HEK293 (cell line): ENCODE measurements around the gene RIOK1.

ENCODE experiments used
- CTCF ChIA-PET: fragments of 350-600 bp; formaldehyde crosslinking; extraction: SDS; loops from one replicate; lab custom pipeline; 2021; ENCODE audit warnings: antibody characterized with exemption; lab: Yijun Ruan, JAX
- POLR2A ChIA-PET: fragments of 300-600 bp; formaldehyde crosslinking; extraction: SDS; loops from one replicate; lab custom pipeline; 2020; ENCODE audit warnings: antibody characterized with exemption, inconsistent platforms; lab: Yijun Ruan, JAX
- H3K27ac ChIP-seq: fragments of 200-500 bp; sonication (Bioruptor generic); 2 replicates; pipeline ENCODE4 v1.5.1; 2014; ENCODE audit warnings: low read depth, low read length, control low read depth, inconsistent platforms; ENCODE audit errors: extremely low read depth
- H3K36me3 ChIP-seq, 2 experiments: fragments of 200-500 bp in 1 of 2; sonication (Bioruptor generic) in 1 of 2; 1 replicate in 1 of 2; 2 replicates in 1 of 2; pipeline ENCODE4 v1.5.1; 2014 to 2017; ENCODE audit warnings: inconsistent platforms in 2 of 2, low read length in 2 of 2; ENCODE audit not compliant: control insufficient read depth in 2 of 2, insufficient read depth in 1 of 2
- H3K4me1 ChIP-seq: fragments of 200-500 bp; sonication (Bioruptor generic); 2 replicates; pipeline ENCODE4 v1.5.1; 2014; ENCODE audit warnings: mild to moderate bottlenecking, low read length, inconsistent platforms; ENCODE audit not compliant: control insufficient read depth, insufficient read depth
- H3K4me3 ChIP-seq: 2 replicates; pipeline ENCODE4 v1.5.1; 2011; ENCODE audit warnings: low read depth, mild to moderate bottlenecking, control low read depth, low read length, moderate library complexity
- H3K9me3 ChIP-seq: fragments of 200-500 bp; sonication (Bioruptor generic); 2 replicates; pipeline ENCODE4 v1.5.1; 2014; ENCODE audit warnings: low read depth, low read length, inconsistent platforms; ENCODE audit not compliant: control insufficient read depth, insufficient read depth
- GLI4 ChIP-seq: fragments of 450-650 bp; formaldehyde crosslinking; IDR thresholded peaks from 2 replicates; pipeline ENCODE4 v1.5.1; 2016; ENCODE audit warnings: missing biosample characterization, missing genetic modification characterization
- HOXA7 ChIP-seq: sonication (generic); formaldehyde crosslinking; IDR thresholded peaks from 2 replicates; pipeline ENCODE4 v1.8.1; 2022; ENCODE audit warnings: missing genetic modification reagents, borderline replicate concordance
- KLF16 ChIP-seq: fragments of 450-650 bp; formaldehyde crosslinking; IDR thresholded peaks from 2 replicates; pipeline ENCODE4 v1.5.1; 2017; ENCODE audit warnings: missing biosample characterization, missing genetic modification characterization
- MEIS1 ChIP-seq: sonication (generic); formaldehyde crosslinking; IDR thresholded peaks from 2 replicates; pipeline ENCODE4 v1.8.1; 2022; ENCODE audit warnings: missing genetic modification reagents, mild to moderate bottlenecking, borderline replicate concordance
- TRIM28 ChIP-seq: IDR thresholded peaks from 2 replicates; pipeline ENCODE4 v1.6.1; 2011; ENCODE audit warnings: low read length, control low read depth, borderline replicate concordance
- ZBTB1 ChIP-seq: fragments of 450-650 bp; formaldehyde crosslinking; IDR thresholded peaks from 2 replicates; pipeline ENCODE4 v1.5.1; 2016; ENCODE audit warnings: missing biosample characterization, missing genetic modification characterization
- ZBTB21 ChIP-seq: fragments of 450-650 bp; formaldehyde crosslinking; IDR thresholded peaks from 2 replicates; pipeline ENCODE4 v1.5.1; 2017; ENCODE audit warnings: missing biosample characterization, missing genetic modification characterization
- ZBTB26 ChIP-seq: fragments of 450-650 bp; formaldehyde crosslinking; optimal IDR thresholded peaks from 2 replicates; pipeline ENCODE3; 2016; ENCODE audit warnings: missing biosample characterization, mild to moderate bottlenecking, missing genetic modification characterization
- ZEB2 ChIP-seq: fragments of 450-650 bp; formaldehyde crosslinking; IDR thresholded peaks from 2 replicates; pipeline ENCODE4 v1.5.1; 2016; ENCODE audit warnings: missing biosample characterization, missing genetic modification characterization
- ZIC2 ChIP-seq: fragments of 450-650 bp; formaldehyde crosslinking; IDR thresholded peaks from 2 replicates; pipeline ENCODE4 v1.5.1; 2016; ENCODE audit warnings: missing biosample characterization, missing genetic modification characterization
- ZNF121 ChIP-seq: fragments of 450-650 bp; formaldehyde crosslinking; IDR thresholded peaks from 2 replicates; pipeline ENCODE4 v1.5.1; 2016; ENCODE audit warnings: missing biosample characterization, missing genetic modification characterization
- ZNF248 ChIP-seq: fragments of 450-650 bp; formaldehyde crosslinking; IDR thresholded peaks from 2 replicates; pipeline ENCODE4 v1.5.1; 2017; ENCODE audit warnings: missing biosample characterization, missing genetic modification characterization
- ZNF292 ChIP-seq: fragments of 450-650 bp; formaldehyde crosslinking; IDR thresholded peaks from 2 replicates; pipeline ENCODE4 v1.5.1; 2016; ENCODE audit warnings: low read depth, missing biosample characterization, missing genetic modification characterization, borderline replicate concordance
- ZNF366 ChIP-seq: fragments of 450-650 bp; formaldehyde crosslinking; conservative IDR thresholded peaks from 2 replicates; pipeline ENCODE4 v1.5.1; 2016; ENCODE audit warnings: missing biosample characterization, missing genetic modification characterization
- ZNF37A ChIP-seq: fragments of 450-650 bp; IDR thresholded peaks from 2 replicates; pipeline ENCODE4 v1.5.1; 2018; ENCODE audit warnings: missing biosample characterization, missing genetic modification characterization
- ZNF426 ChIP-seq: fragments of 450-650 bp; formaldehyde crosslinking; IDR thresholded peaks from 2 replicates; pipeline ENCODE4 v1.5.1; 2017; ENCODE audit warnings: missing biosample characterization, missing genetic modification characterization, mild to moderate bottlenecking, inconsistent platforms, moderate library complexity
- ZNF433 ChIP-seq: fragments of 450-650 bp; formaldehyde crosslinking; IDR thresholded peaks from 2 replicates; pipeline ENCODE4 v1.5.1; 2016; ENCODE audit warnings: missing biosample characterization, missing genetic modification characterization, low read depth
- ZNF473 ChIP-seq: fragments of 450-650 bp; formaldehyde crosslinking; IDR thresholded peaks from 2 replicates; pipeline ENCODE4 v1.5.1; 2017; ENCODE audit warnings: missing biosample characterization, missing genetic modification characterization
- ZNF510 ChIP-seq: fragments of 450-650 bp; formaldehyde crosslinking; IDR thresholded peaks from 2 replicates; pipeline ENCODE4 v1.5.1; 2018; ENCODE audit warnings: mild to moderate bottlenecking, missing genetic modification characterization, missing biosample characterization; ENCODE audit not compliant: insufficient replicate concordance
- ZNF514 ChIP-seq: fragments of 450-650 bp; formaldehyde crosslinking; IDR thresholded peaks from 2 replicates; pipeline ENCODE4 v1.5.1; 2016; ENCODE audit warnings: missing biosample characterization, missing genetic modification characterization
- ZNF555 ChIP-seq: fragments of 450-650 bp; formaldehyde crosslinking; conservative IDR thresholded peaks from 2 replicates; pipeline ENCODE4 v1.5.1; 2017; ENCODE audit warnings: missing biosample characterization, mild to moderate bottlenecking, missing genetic modification characterization, inconsistent platforms
- ZNF596 ChIP-seq: fragments of 450-650 bp; IDR thresholded peaks from 2 replicates; pipeline ENCODE4 v1.5.0; 2018; ENCODE audit warnings: missing biosample characterization, mild to moderate bottlenecking, missing genetic modification characterization, moderate library complexity
- ZNF600 ChIP-seq: fragments of 450-650 bp; formaldehyde crosslinking; IDR thresholded peaks from 2 replicates; pipeline ENCODE4 v1.5.1; 2016; ENCODE audit warnings: missing biosample characterization, missing genetic modification characterization
- ZNF843 ChIP-seq: fragments of 450-650 bp; formaldehyde crosslinking; IDR thresholded peaks from 2 replicates; pipeline ENCODE4 v1.5.1; 2016; ENCODE audit warnings: missing biosample characterization, missing genetic modification characterization
- ZSCAN5A ChIP-seq: fragments of 450-650 bp; formaldehyde crosslinking; IDR thresholded peaks from 2 replicates; pipeline ENCODE4 v1.5.1; 2016; ENCODE audit warnings: missing biosample characterization, missing genetic modification characterization
- TF ChIP-seq, protein P1 (sequence below): fragments of 450-650 bp; formaldehyde crosslinking; IDR thresholded peaks from 2 replicates; pipeline ENCODE4 v1.5.1; 2016; ENCODE audit warnings: missing biosample characterization, missing genetic modification characterization
- TF ChIP-seq, protein P2 (sequence below): fragments of 450-650 bp; formaldehyde crosslinking; IDR thresholded peaks from 2 replicates; pipeline ENCODE4 v1.5.1; 2017; ENCODE audit warnings: missing biosample characterization, missing genetic modification characterization
- TF ChIP-seq, protein P3 (sequence below): fragments of 450-650 bp; formaldehyde crosslinking; IDR thresholded peaks from 2 replicates; pipeline ENCODE4 v1.5.1; 2016; ENCODE audit warnings: missing biosample characterization, missing genetic modification characterization

RIOK1 gene

GRCh38 chr6:7401075-7401474 is 11.5 kb downstream of the RIOK1 start:
- CTCF ChIA-PET = interaction anchor here (0.8 kb wide), 1 partner anchor 214 kb away, joined by 3 read pairs; no protein-coding TSS in a partner anchor
- Histone ChIP-seq H3K27ac (no peak overlapping the region), H3K4me1 (no peaks in the 10 kb centered on the region), H3K4me3 (no peak overlapping the region), H3K9me3 (no peaks in the 10 kb centered on the region), H3K36me3 (peaks cover 72 to 93% of the 10 kb centered on the region in 2 experiments)
- no peak for TF ChIP-seq KLF16 (tag by site-specific recombination)
- no peak for TF ChIP-seq ZNF248
- TF ChIP-seq ZNF510 (tag by site-specific recombination) = no peak
- TF ChIP-seq ZNF121 (tag by site-specific recombination) = no peak
- no peak for TF ChIP-seq ZNF292 (tag by site-specific recombination)
- TF ChIP-seq ZNF366 (tag by site-specific recombination) = no peak
- TF ChIP-seq ZBTB1 = no peak
- TF ChIP-seq, protein P1, sequence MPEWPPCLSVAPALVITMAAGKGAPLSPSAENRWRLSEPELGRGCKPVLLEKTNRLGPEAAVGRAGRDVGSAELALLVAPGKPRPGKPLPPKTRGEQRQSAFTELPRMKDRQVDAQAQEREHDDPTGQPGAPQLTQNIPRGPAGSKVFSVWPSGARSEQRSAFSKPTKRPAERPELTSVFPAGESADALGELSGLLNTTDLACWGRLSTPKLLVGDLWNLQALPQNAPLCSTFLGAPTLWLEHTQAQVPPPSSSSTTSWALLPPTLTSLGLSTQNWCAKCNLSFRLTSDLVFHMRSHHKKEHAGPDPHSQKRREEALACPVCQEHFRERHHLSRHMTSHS (tag by site-specific recombination) = no peak
- TF ChIP-seq ZSCAN5A (tag by site-specific recombination) = no peak
- TF ChIP-seq, protein P2, sequence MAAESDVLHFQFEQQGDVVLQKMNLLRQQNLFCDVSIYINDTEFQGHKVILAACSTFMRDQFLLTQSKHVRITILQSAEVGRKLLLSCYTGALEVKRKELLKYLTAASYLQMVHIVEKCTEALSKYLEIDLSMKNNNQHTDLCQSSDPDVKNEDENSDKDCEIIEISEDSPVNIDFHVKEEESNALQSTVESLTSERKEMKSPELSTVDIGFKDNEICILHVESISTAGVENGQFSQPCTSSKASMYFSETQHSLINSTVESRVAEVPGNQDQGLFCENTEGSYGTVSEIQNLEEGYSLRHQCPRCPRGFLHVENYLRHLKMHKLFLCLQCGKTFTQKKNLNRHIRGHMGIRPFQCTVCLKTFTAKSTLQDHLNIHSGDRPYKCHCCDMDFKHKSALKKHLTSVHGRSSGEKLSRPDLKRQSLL = no peak
- no peak for TF ChIP-seq ZBTB26 (tag by site-specific recombination)
- no peak for TF ChIP-seq ZNF600 (tag by site-specific recombination)
- no peak for TF ChIP-seq ZEB2 (tag by site-specific recombination)
- TF ChIP-seq ZNF555 (tag by site-specific recombination) = no peak
- TF ChIP-seq, all 188 proteins: peak for 0
- POLR2A ChIA-PET = interaction anchor here (1.0 to 1.2 kb wide), 2 partner anchors 12 to 189 kb away, joined by 4 to 6 read pairs; partner anchors contain the start of genes CAGE1, RIOK1 and SNRNP48

DNA sequence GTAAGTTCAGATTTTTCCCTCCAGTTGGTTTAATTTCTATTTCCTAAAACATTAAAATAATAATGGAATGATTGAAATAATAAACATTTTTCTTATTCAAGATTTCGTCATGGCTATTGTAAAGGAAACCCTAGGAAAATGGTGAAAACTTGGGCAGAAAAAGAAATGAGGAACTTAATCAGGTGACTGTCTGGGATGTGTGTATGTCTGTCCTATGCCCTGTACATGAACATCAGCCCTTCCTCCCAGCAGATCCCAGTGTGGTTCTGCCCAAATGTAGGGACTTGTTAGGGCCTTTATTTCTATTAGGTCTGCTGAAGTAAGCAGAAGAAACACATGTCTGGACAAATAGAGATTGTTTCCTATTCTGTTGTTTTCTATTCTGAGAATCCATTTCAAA is 13.1 kb downstream of the RIOK1 start:
- H3K4me3 ChIP-seq = no peak overlapping the region
- no peaks in the 10 kb centered on the region for H3K9me3 ChIP-seq
- ChIA-PET CTCF (no interaction called here), POLR2A (no interaction called here)
- no peaks in the 10 kb centered on the region for H3K4me1 ChIP-seq
- peaks cover 75 to 96% of the 10 kb centered on the region in 2 experiments for H3K36me3 ChIP-seq
- no peak overlapping the region for H3K27ac ChIP-seq
- no peak for TF ChIP-seq ZNF514 (tag by site-specific recombination)
- no peak for TF ChIP-seq ZNF843
- no peak for TF ChIP-seq ZIC2 (tag by site-specific recombination)
- no peak for TF ChIP-seq ZNF121 (tag by site-specific recombination)
- no peak for TF ChIP-seq ZNF426 (tag by site-specific recombination)
- TF ChIP-seq ZNF473 (tag by site-specific recombination) = no peak
- TF ChIP-seq, protein P3, sequence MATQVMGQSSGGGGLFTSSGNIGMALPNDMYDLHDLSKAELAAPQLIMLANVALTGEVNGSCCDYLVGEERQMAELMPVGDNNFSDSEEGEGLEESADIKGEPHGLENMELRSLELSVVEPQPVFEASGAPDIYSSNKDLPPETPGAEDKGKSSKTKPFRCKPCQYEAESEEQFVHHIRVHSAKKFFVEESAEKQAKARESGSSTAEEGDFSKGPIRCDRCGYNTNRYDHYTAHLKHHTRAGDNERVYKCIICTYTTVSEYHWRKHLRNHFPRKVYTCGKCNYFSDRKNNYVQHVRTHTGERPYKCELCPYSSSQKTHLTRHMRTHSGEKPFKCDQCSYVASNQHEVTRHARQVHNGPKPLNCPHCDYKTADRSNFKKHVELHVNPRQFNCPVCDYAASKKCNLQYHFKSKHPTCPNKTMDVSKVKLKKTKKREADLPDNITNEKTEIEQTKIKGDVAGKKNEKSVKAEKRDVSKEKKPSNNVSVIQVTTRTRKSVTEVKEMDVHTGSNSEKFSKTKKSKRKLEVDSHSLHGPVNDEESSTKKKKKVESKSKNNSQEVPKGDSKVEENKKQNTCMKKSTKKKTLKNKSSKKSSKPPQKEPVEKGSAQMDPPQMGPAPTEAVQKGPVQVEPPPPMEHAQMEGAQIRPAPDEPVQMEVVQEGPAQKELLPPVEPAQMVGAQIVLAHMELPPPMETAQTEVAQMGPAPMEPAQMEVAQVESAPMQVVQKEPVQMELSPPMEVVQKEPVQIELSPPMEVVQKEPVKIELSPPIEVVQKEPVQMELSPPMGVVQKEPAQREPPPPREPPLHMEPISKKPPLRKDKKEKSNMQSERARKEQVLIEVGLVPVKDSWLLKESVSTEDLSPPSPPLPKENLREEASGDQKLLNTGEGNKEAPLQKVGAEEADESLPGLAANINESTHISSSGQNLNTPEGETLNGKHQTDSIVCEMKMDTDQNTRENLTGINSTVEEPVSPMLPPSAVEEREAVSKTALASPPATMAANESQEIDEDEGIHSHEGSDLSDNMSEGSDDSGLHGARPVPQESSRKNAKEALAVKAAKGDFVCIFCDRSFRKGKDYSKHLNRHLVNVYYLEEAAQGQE (tag by site-specific recombination) = no peak
- TF ChIP-seq ZNF37A = no peak
- no peak for TF ChIP-seq MEIS1 (CRISPR knock-in tag)
- no peak for TF ChIP-seq ZNF433 (tag by site-specific recombination)
- no peak for TF ChIP-seq ZBTB21
- TF ChIP-seq ZNF596 (tag by site-specific recombination) = no peak
- no peak for TF ChIP-seq TRIM28
- TF ChIP-seq GLI4 (tag by site-specific recombination) = no peak
- TF ChIP-seq HOXA7 (CRISPR knock-in tag) = no peak
